Measurements from ENCODE around the gene SENP8. TPM values are rescaled to one million over a fixed set of nuclear protein-coding genes. Genes with fewer than 3 reads are reported as not detected.
"Not testable (repeated sequence)": the region's sequence is repeated elsewhere in the genome, so short reads cannot be mapped to it uniquely, and the experiment has no call there.

The SENP8 gene
- total RNA-seq, 1 experiment from 2014 or later = 4.4 TPM

GRCh38 chr15:72170691-72171090 is 52.5 kb downstream of the SENP8 start:
- DNase-seq (ENCODE audit: low spot score) = no peak
- in situ Hi-C loops (cut with HindIII; ENCODE audit: low sequenced_read_pairs) = no loop called here

GRCh38 chr15:72171978-72172377 is 53.8 kb downstream of the SENP8 start:
- DNase-seq (ENCODE audit: low spot score); in situ Hi-C loops (cut with HindIII; ENCODE audit: low sequenced_read_pairs): not testable (repeated sequence)

GRCh38 chr15:72172796-72173195 is 54.6 kb downstream of the SENP8 start:
- in situ Hi-C loops (cut with HindIII; ENCODE audit: low sequenced_read_pairs) = no loop called here

GRCh38 chr15:72173401-72173800 is 55.2 kb downstream of the SENP8 start:
- DNase-seq (ENCODE audit: low spot score) = no peak
- in situ Hi-C loops (cut with HindIII; ENCODE audit: low sequenced_read_pairs) = no loop called here

More at GRCh38 chr15:72172796-72173195, 54.6 kb downstream of the SENP8 start:
- DNase-seq (ENCODE audit: low spot score) = no peak

- in situ Hi-C loops (cut with HindIII; ENCODE audit: low sequenced_read_pairs) = no loop called here
- DNase-seq (ENCODE audit: low spot score) = no peak
These were observed 55.8 kb downstream of the SENP8 start for GRCh38 chr15:72173864-72174550.

GRCh38 chr15:72174551-72175165 is 56.5 kb downstream of the SENP8 start:
- in situ Hi-C loops (cut with HindIII; ENCODE audit: low sequenced_read_pairs) = no loop called here
- DNase-seq (ENCODE audit: low spot score) = no peak

- no peak for DNase-seq (ENCODE audit: low spot score)
- in situ Hi-C loops (cut with HindIII; ENCODE audit: low sequenced_read_pairs) = no loop called here
These were observed 57.2 kb downstream of the SENP8 start for GRCh38 chr15:72175186-72176044.

- no peak for DNase-seq (ENCODE audit: low spot score)
- in situ Hi-C loops (cut with HindIII; ENCODE audit: low sequenced_read_pairs) = no loop called here
These were observed 58.0 kb downstream of the SENP8 start for GRCh38 chr15:72176159-72176558.

- no peak for DNase-seq (ENCODE audit: low spot score)
- in situ Hi-C loops (cut with HindIII; ENCODE audit: low sequenced_read_pairs) = no loop called here
These were observed 58.5 kb downstream of the SENP8 start for GRCh38 chr15:72176743-72177142.

GRCh38 chr15:72178976-72179585 is 60.9 kb downstream of the SENP8 start:
- in situ Hi-C loops (cut with HindIII; ENCODE audit: low sequenced_read_pairs) = no loop called here
- no peak for DNase-seq (ENCODE audit: low spot score)

GRCh38 chr15:72179950-72180581 is 61.9 kb downstream of the SENP8 start:
- in situ Hi-C loops (cut with HindIII; ENCODE audit: low sequenced_read_pairs) = no loop called here
- DNase-seq (ENCODE audit: low spot score) = peak; percentile 48

- DNase-seq (ENCODE audit: low spot score) = no peak
- in situ Hi-C loops (cut with HindIII; ENCODE audit: low sequenced_read_pairs) = no loop called here
These were observed 62.6 kb downstream of the SENP8 start for GRCh38 chr15:72180761-72181324.

GRCh38 chr15:72182244-72182643 is 64.0 kb downstream of the SENP8 start:
- DNase-seq (ENCODE audit: low spot score) = no peak
- in situ Hi-C loops (cut with HindIII; ENCODE audit: low sequenced_read_pairs) = no loop called here

GRCh38 chr15:72182673-72183072 is 64.5 kb downstream of the SENP8 start:
- no peak for DNase-seq (ENCODE audit: low spot score)
- in situ Hi-C loops (cut with HindIII; ENCODE audit: low sequenced_read_pairs) = no loop called here

- in situ Hi-C loops (cut with HindIII; ENCODE audit: low sequenced_read_pairs) = no loop called here
- no peak for DNase-seq (ENCODE audit: low spot score)
These were observed 65.6 kb downstream of the SENP8 start for GRCh38 chr15:72183781-72184164.

- DNase-seq (ENCODE audit: low spot score) = no peak
- in situ Hi-C loops (cut with HindIII; ENCODE audit: low sequenced_read_pairs) = no loop called here
These were observed 66.1 kb downstream of the SENP8 start for GRCh38 chr15:72184165-72184811.

GRCh38 chr15:72189250-72189902 is 71.2 kb downstream of the SENP8 start:
- in situ Hi-C loops (cut with HindIII; ENCODE audit: low sequenced_read_pairs) = no loop called here
- DNase-seq (ENCODE audit: low spot score) = no peak

GRCh38 chr15:72192416-72192815 is 74.2 kb downstream of the SENP8 start:
- in situ Hi-C loops (cut with HindIII; ENCODE audit: low sequenced_read_pairs) = no loop called here
- no peak for DNase-seq (ENCODE audit: low spot score)
